Right atrium auricular region (tissue), 2 donors: Measurements from ENCODE around the gene MAEL. TPM values are rescaled to one million over a fixed set of nuclear protein-coding genes. Genes with fewer than 3 reads are reported as not detected.

Experiments
- DNase-seq: peaks from one replicate; pipeline ENCODE4 v3.0.0-alpha.2; 2019; ENCODE audit warnings: low spot score
- H3K27ac ChIP-seq, 2 donors: fragments of 200-600 bp; sonication (generic); 1 replicate in 1 of 2; 2 replicates in 1 of 2; pipeline ENCODE4 v1.5.1; 2016 to 2019
- H3K27me3 ChIP-seq, 2 donors: fragments of 200-600 bp; sonication (generic); one replicate each; pipeline versions ENCODE4 v1.5.1 to v1.6.0; 2017 to 2019
- H3K36me3 ChIP-seq: fragments of 200-600 bp; sonication (generic); one replicate; pipeline ENCODE4 v1.5.1; 2016
- H3K4me1 ChIP-seq, 2 donors: fragments of 200-600 bp; sonication (generic); one replicate each; pipeline versions ENCODE4 v1.5.1 to v1.6.0; 2017 to 2019
- H3K4me3 ChIP-seq, 2 donors: fragments of 200-600 bp; sonication (generic); 1 replicate in 1 of 2; 2 replicates in 1 of 2; pipeline ENCODE4 v1.5.1; 2017 to 2019; ENCODE audit warnings: mild to moderate bottlenecking in 1 of 2, moderate library complexity in 1 of 2
- H3K9me3 ChIP-seq, 2 donors: fragments of 200-600 bp; sonication (generic); one replicate each; pipeline ENCODE4 v1.5.1; 2019
- CTCF ChIP-seq, 2 donors: fragments of 200-600 bp; sonication (generic); IDR thresholded peaks; one replicate each; pipeline ENCODE4 v1.5.1; 2019; ENCODE audit warnings: antibody characterized with exemption in 2 of 2
- total RNA-seq, 2 donors: library from RNA; depleted of rRNA; stranded (reverse); fragments of >200 nt; gene quantifications; one replicate each; pipeline ENCODE4 v1.1.0, GENCODE V29; 2016

MAEL gene
- total RNA-seq, 2 donors from 2014 or later = 6.7 to 8.5 TPM

GRCh38 chr1:166956872-166957271 lies 32.2 kb upstream of the MAEL start:
- Histone ChIP-seq H3K36me3 (no peaks in the 10 kb centered on the region), H3K9me3 (no peaks in the 10 kb centered on the region), H3K27me3 (no peaks in the 10 kb centered on the region), H3K27ac (no peak overlapping the region), H3K4me3 (no peak overlapping the region), H3K4me1 (peaks cover 0 to 6% of the 10 kb centered on the region in 2 donors)
- TF ChIP-seq CTCF (IDR thresholded peaks at IDR 0.05) = no peak
- DNase-seq = no peak

GRCh38 chr1:166960858-166961474 lies 28.1 kb upstream of the MAEL start:
- Histone ChIP-seq H3K4me1 (no peaks in the 10 kb centered on the region), H3K27ac (no peak overlapping the region), H3K36me3 (no peaks in the 10 kb centered on the region), H3K27me3 (no peaks in the 10 kb centered on the region), H3K4me3 (no peak overlapping the region), H3K9me3 (no peaks in the 10 kb centered on the region)
- no peak for DNase-seq
- no peak for TF ChIP-seq CTCF (IDR thresholded peaks at IDR 0.05)

DNA sequence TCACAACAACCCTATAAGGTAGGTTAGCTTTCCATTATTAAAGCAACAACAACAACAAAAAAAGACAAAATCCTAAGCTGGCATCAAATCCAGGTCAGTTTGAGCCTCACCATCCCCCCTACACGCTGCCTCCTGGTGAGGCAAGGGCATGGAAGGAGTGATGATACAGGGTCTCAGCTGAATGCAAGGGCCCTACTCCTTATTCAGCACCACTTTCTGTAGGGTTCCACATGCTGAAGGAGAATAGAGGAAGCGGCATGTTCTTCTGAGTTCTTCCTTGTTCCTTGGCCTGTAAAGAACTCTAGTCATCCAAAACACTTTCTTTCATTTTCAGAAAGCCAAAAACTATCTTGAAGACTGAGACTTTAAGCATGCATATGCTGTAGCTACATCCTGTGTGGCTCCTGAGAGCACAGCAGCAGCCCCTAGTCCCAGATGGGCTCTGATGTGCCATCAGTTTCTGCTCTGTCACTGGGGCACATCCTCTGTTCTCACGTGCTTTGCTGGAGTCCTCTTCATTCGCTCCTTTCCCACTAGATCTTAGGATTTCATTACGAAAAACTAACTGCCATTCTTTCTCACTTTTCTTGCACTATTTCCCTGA lies 19.9 kb upstream of the MAEL start:
- Histone ChIP-seq H3K27ac (no peak overlapping the region), H3K4me1 (peaks cover 0 to 6% of the 10 kb centered on the region in 2 donors), H3K4me3 (no peak overlapping the region), H3K36me3 (no peaks in the 10 kb centered on the region), H3K27me3 (no peaks in the 10 kb centered on the region), H3K9me3 (no peaks in the 10 kb centered on the region)
- DNase-seq = no peak
- no peak for TF ChIP-seq CTCF (IDR thresholded peaks at IDR 0.05)

- no peak for TF ChIP-seq CTCF (IDR thresholded peaks at IDR 0.05)
- Histone ChIP-seq H3K27me3 (no peaks in the 10 kb centered on the region), H3K27ac (no peak overlapping the region), H3K4me3 (no peak overlapping the region), H3K4me1 (peaks cover 0 to 15% of the 10 kb centered on the region in 2 donors), H3K36me3 (no peaks in the 10 kb centered on the region), H3K9me3 (no peaks in the 10 kb centered on the region)
- DNase-seq = no peak
Observed at GRCh38 chr1:166971252-166971651, 17.8 kb upstream of the MAEL start.

- Histone ChIP-seq H3K4me3 (no peak overlapping the region), H3K9me3 (no peaks in the 10 kb centered on the region), H3K27me3 (no peaks in the 10 kb centered on the region), H3K4me1 (peaks cover 0 to 15% of the 10 kb centered on the region in 2 donors), H3K36me3 (no peaks in the 10 kb centered on the region), H3K27ac (no peak overlapping the region)
- TF ChIP-seq CTCF (IDR thresholded peaks at IDR 0.05) = no peak
- no peak for DNase-seq
Observed at GRCh38 chr1:166972193-166972592, 16.9 kb upstream of the MAEL start.

DNA sequence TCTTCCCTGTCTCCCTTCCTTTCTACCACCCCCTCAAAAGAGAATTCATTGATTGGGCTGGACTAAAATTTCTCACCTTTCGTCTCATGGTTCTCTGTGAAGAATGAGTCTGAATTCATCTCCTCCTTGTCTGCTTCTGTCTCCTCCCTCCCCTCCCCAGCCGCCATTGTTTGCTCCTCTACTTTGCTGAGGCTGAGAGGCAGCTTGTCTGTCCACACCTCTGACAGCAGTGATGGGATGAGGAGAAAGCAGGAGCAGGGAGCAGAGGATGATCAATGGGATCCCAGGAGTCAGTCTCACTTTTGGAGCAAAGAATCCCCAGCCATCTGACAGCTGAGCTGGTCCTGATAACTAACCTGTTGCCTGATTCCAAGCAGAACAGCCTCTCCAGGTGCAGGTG lies 16.3 kb upstream of the MAEL start:
- DNase-seq = no peak
- Histone ChIP-seq H3K4me3 (no peak overlapping the region), H3K9me3 (no peaks in the 10 kb centered on the region), H3K27ac (no peak overlapping the region), H3K36me3 (no peaks in the 10 kb centered on the region), H3K27me3 (no peaks in the 10 kb centered on the region), H3K4me1 (peaks cover 0 to 15% of the 10 kb centered on the region in 2 donors)
- TF ChIP-seq CTCF (IDR thresholded peaks at IDR 0.05) = no peak
